GM12891 (cell line): ENCODE measurements around the gene CTBP2.

Experiments used
- PAX5 ChIP-seq: IDR thresholded peaks from 2 replicates; pipeline ENCODE4 v1.6.1; 2011; ENCODE audit warnings: low read length, moderate library complexity, mild to moderate bottlenecking; ENCODE audit not compliant: insufficient read depth, severe bottlenecking
- POLR2A ChIP-seq: IDR thresholded peaks from 2 replicates; pipeline ENCODE4 v1.6.1; 2011; ENCODE audit warnings: low read depth, low read length, control low read depth
- POLR2AphosphoS5 ChIP-seq: IDR thresholded peaks from 2 replicates; pipeline ENCODE4 v1.6.1; 2011; ENCODE audit warnings: low read depth, low read length, control low read depth

DNA sequence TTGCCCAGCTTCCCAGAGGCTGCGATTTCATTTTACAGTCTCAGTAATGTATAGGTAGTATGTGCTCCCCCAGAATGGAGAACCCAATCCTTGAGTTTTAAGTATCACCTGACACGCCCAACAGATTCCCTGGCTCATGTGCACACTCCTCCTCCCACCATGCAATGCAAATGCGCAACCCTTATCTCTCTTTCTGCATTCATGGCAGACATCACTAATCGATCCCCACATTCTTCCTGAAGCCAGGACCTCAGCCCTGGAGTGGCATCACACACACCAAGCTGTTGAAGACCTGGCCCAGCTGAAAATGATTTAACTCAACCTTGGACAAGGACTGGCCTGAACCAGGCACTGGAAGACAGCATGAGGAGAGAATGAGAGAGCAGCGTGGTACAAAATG, 150.0 kb downstream of the CTBP2 start:
- no peak for TF ChIP-seq POLR2A
- TF ChIP-seq PAX5, result no peak
- TF ChIP-seq POLR2AphosphoS5, result no peak
